DOHH2 (cell line): ENCODE measurements around the gene VWA5B1.

Experiments
- H3F3A ChIP-seq: fragments of 200-600 bp; sonication (generic), shearing (Covaris generic); 2 replicates; pipeline ENCODE4 v1.6.0; 2016; ENCODE audit warnings: antibody characterized with exemption, mild to moderate bottlenecking; ENCODE audit not compliant: control insufficient read depth, insufficient read depth
- H3K27ac ChIP-seq: fragments of 200-600 bp; sonication (generic); 2 replicates; pipeline ENCODE4 v1.5.1; 2014; ENCODE audit warnings: low read depth, mild to moderate bottlenecking, low read length, moderate library complexity
- H3K27me3 ChIP-seq: fragments of 200-600 bp; sonication (generic); 2 replicates; pipeline ENCODE4 v1.6.1; 2014; ENCODE audit warnings: mild to moderate bottlenecking, low read length, mixed read lengths; ENCODE audit not compliant: control insufficient read depth
- H3K36me3 ChIP-seq: fragments of 200-600 bp; sonication (generic); 2 replicates; pipeline ENCODE4 v1.6.1; 2014; ENCODE audit warnings: mild to moderate bottlenecking, low read length, moderate library complexity, mixed read lengths; ENCODE audit not compliant: control insufficient read depth
- H3K4me1 ChIP-seq: fragments of 200-600 bp; sonication (generic); 2 replicates; pipeline ENCODE4 v1.6.1; 2014; ENCODE audit warnings: mild to moderate bottlenecking, low read length, mixed read lengths; ENCODE audit not compliant: control insufficient read depth
- H3K4me2 ChIP-seq: fragments of 200-600 bp; sonication (generic); 2 replicates; pipeline ENCODE4 v1.6.0; 2014; ENCODE audit warnings: mild to moderate bottlenecking, low read length, moderate library complexity
- H3K4me3 ChIP-seq: fragments of 200-600 bp; sonication (generic); 2 replicates; pipeline ENCODE4 v1.5.1; 2014; ENCODE audit warnings: mild to moderate bottlenecking, low read length, mixed read lengths
- H3K79me2 ChIP-seq: fragments of 200-600 bp; sonication (generic); 2 replicates; pipeline ENCODE4 v1.6.1; 2014; ENCODE audit warnings: mild to moderate bottlenecking, low read length, mixed read lengths; ENCODE audit not compliant: control insufficient read depth
- H3K9me2 ChIP-seq: fragments of 200-600 bp; sonication (generic); replicated peaks from 2 replicates; pipeline ENCODE4 v1.6.1; 2014; ENCODE audit warnings: mild to moderate bottlenecking, low read length, mixed read lengths; ENCODE audit not compliant: control insufficient read depth
- H3K9me3 ChIP-seq: fragments of 200-600 bp; sonication (generic); 2 replicates; pipeline ENCODE4 v1.6.1; 2014; ENCODE audit warnings: antibody characterized with exemption, low read length, mixed read lengths; ENCODE audit not compliant: control insufficient read depth, insufficient read depth
- H4K20me1 ChIP-seq: fragments of 200-600 bp; sonication (generic); 2 replicates; pipeline ENCODE4 v1.6.0; 2014; ENCODE audit warnings: low read depth, mild to moderate bottlenecking, antibody characterized with exemption, low read length, moderate library complexity; ENCODE audit not compliant: control insufficient read depth, insufficient read depth
- EZH2phosphoT487 ChIP-seq: fragments of 200-600 bp; sonication (generic); IDR thresholded peaks from 2 replicates; pipeline ENCODE4 v1.6.1; 2017; ENCODE audit warnings: borderline replicate concordance, mild to moderate bottlenecking, antibody characterized with exemption, low read length, moderate library complexity, mixed read lengths
- TF ChIP-seq, protein P1 (sequence below): fragments of 200-600 bp; sonication (generic); IDR thresholded peaks from one replicate; pipeline ENCODE4 v1.5.1; 2014; ENCODE audit warnings: antibody characterized with exemption, mild to moderate bottlenecking, low read depth, low read length; ENCODE audit not compliant: poor library complexity, severe bottlenecking

VWA5B1 gene

GRCh38 chr1:20351911-20352701, 61.4 kb downstream of the VWA5B1 start:
- H3K79me2 ChIP-seq = no peaks in the 10 kb centered on the region
- no peaks in the 10 kb centered on the region for H3K4me1 ChIP-seq
- TF ChIP-seq, protein P1, sequence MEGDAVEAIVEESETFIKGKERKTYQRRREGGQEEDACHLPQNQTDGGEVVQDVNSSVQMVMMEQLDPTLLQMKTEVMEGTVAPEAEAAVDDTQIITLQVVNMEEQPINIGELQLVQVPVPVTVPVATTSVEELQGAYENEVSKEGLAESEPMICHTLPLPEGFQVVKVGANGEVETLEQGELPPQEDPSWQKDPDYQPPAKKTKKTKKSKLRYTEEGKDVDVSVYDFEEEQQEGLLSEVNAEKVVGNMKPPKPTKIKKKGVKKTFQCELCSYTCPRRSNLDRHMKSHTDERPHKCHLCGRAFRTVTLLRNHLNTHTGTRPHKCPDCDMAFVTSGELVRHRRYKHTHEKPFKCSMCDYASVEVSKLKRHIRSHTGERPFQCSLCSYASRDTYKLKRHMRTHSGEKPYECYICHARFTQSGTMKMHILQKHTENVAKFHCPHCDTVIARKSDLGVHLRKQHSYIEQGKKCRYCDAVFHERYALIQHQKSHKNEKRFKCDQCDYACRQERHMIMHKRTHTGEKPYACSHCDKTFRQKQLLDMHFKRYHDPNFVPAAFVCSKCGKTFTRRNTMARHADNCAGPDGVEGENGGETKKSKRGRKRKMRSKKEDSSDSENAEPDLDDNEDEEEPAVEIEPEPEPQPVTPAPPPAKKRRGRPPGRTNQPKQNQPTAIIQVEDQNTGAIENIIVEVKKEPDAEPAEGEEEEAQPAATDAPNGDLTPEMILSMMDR = no peak
- no peak for TF ChIP-seq EZH2phosphoT487
- no peaks in the 10 kb centered on the region; the same call in 1 of the 2 replicates for H4K20me1 ChIP-seq
- no peak overlapping the region for H3K4me3 ChIP-seq
- no peaks in the 10 kb centered on the region for H3K9me3 ChIP-seq
- no peak overlapping the region for H3K4me2 ChIP-seq
- no peaks in the 10 kb centered on the region for H3F3A ChIP-seq
- peaks cover 5% of the 10 kb centered on the region; the same call in 1 of the 2 replicates for H3K27me3 ChIP-seq
- no peaks in the 10 kb centered on the region for H3K9me2 ChIP-seq
- no peak overlapping the region for H3K27ac ChIP-seq
- H3K36me3 ChIP-seq = no peaks in the 10 kb centered on the region

- H3K36me3 ChIP-seq = no peaks in the 10 kb centered on the region
- no peak overlapping the region for H3K4me2 ChIP-seq
- H3K4me3 ChIP-seq = no peak overlapping the region
- no peaks in the 10 kb centered on the region for H3K79me2 ChIP-seq
- H3K9me3 ChIP-seq = no peaks in the 10 kb centered on the region
- H4K20me1 ChIP-seq = no peaks in the 10 kb centered on the region; the same call in 1 of the 2 replicates
- TF ChIP-seq EZH2phosphoT487 = no peak
- TF ChIP-seq, protein P1 = no peak
- no peak overlapping the region for H3K27ac ChIP-seq
- no peaks in the 10 kb centered on the region for H3K4me1 ChIP-seq
- no peaks in the 10 kb centered on the region for H3K9me2 ChIP-seq
- peaks cover 8% of the 10 kb centered on the region for H3K27me3 ChIP-seq
- H3F3A ChIP-seq = no peaks in the 10 kb centered on the region
Observed at GRCh38 chr1:20353836-20354235, 63.2 kb downstream of the VWA5B1 start.

DNA sequence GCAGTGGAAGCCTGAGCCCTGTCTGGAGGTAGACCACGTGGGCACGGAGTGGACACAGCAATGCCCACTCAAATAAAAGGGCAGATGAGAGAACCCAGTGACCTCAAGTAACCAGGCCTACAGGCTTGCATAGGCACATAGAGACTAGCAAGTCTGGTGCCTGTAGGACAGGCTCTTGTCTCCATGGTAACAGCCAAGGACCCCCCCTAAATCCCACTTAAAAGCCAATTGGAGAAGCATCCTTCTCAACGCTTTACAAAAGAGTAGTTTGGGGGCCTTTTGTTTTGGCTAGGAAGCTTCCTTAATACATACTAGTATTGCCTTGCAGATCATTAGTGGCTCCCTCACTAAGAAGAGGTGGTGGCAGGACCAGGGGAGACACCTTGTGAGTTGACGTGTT, 63.9 kb downstream of the VWA5B1 start:
- H3K9me2 ChIP-seq = no peaks in the 10 kb centered on the region
- no peaks in the 10 kb centered on the region for H3F3A ChIP-seq
- H3K27ac ChIP-seq = no peak overlapping the region
- no peaks in the 10 kb centered on the region; the same call in 1 of the 2 replicates for H4K20me1 ChIP-seq
- peaks cover 15% of the 10 kb centered on the region for H3K27me3 ChIP-seq
- H3K4me2 ChIP-seq = no peak overlapping the region
- no peaks in the 10 kb centered on the region for H3K79me2 ChIP-seq
- no peak overlapping the region for H3K4me3 ChIP-seq
- no peaks in the 10 kb centered on the region for H3K4me1 ChIP-seq
- H3K9me3 ChIP-seq = no peaks in the 10 kb centered on the region
- H3K36me3 ChIP-seq = no peaks in the 10 kb centered on the region
- TF ChIP-seq, protein P1 = no peak
- TF ChIP-seq EZH2phosphoT487 = no peak
